ENCODE results near the gene SLC46A2.

The SLC46A2 gene

GRCh38 chr9:112872019-112872418, 18.7 kb downstream of the SLC46A2 start:
- Histone ChIP-seq H3K4me1 (ENCODE audit: insufficient read depth, low read length) (no peaks in the 10 kb centered on the region), H3K9ac (ENCODE audit: low read depth, low read length) (no peak overlapping the region), H3K9me3 (ENCODE audit: control insufficient read depth, insufficient read depth, low read length) (no peaks in the 10 kb centered on the region), H3K36me3 (ENCODE audit: insufficient read depth, low read length) (no peaks in the 10 kb centered on the region; the same call in 1 of the 2 replicates)

GRCh38 chr9:112870556-112870955, 20.1 kb downstream of the SLC46A2 start:
- H3K4me1 ChIP-seq (ENCODE audit: insufficient read depth, low read length): peaks cover 4% of the 10 kb centered on the region; the same call in 1 of the 2 replicates
- no peak overlapping the region for H3K9ac ChIP-seq (ENCODE audit: low read depth, low read length)

GRCh38 chr9:112869917-112870316, 20.8 kb downstream of the SLC46A2 start:
- H3K4me1 ChIP-seq (ENCODE audit: insufficient read depth, low read length): peaks cover 4% of the 10 kb centered on the region; the same call in 1 of the 2 replicates
- no peaks in the 10 kb centered on the region; the same call in 1 of the 2 replicates for H3K36me3 ChIP-seq (ENCODE audit: insufficient read depth, low read length)
- H3K9me3 ChIP-seq (ENCODE audit: control insufficient read depth, insufficient read depth, low read length): no peaks in the 10 kb centered on the region
- H3K9ac ChIP-seq (ENCODE audit: low read depth, low read length): no peak overlapping the region

More at GRCh38 chr9:112870556-112870955, 20.1 kb downstream of the SLC46A2 start:
- Histone ChIP-seq H3K9me3 (ENCODE audit: control insufficient read depth, insufficient read depth, low read length) (no peaks in the 10 kb centered on the region), H3K36me3 (ENCODE audit: insufficient read depth, low read length) (no peaks in the 10 kb centered on the region; the same call in 1 of the 2 replicates)

- Histone ChIP-seq H3K9ac (ENCODE audit: low read depth, low read length) (no peak overlapping the region), H3K36me3 (ENCODE audit: insufficient read depth, low read length) (no peaks in the 10 kb centered on the region; the same call in 1 of the 2 replicates), H3K9me3 (ENCODE audit: control insufficient read depth, insufficient read depth, low read length) (no peaks in the 10 kb centered on the region)
Observed at GRCh38 chr9:112869041-112869529, 21.6 kb downstream of the SLC46A2 start.

GRCh38 chr9:112868461-112868860, 22.2 kb downstream of the SLC46A2 start:
- Histone ChIP-seq H3K4me1 (ENCODE audit: insufficient read depth, low read length) (peaks cover 4% of the 10 kb centered on the region; the same call in 1 of the 2 replicates), H3K36me3 (ENCODE audit: insufficient read depth, low read length) (no peaks in the 10 kb centered on the region; the same call in 1 of the 2 replicates), H3K9ac (ENCODE audit: low read depth, low read length) (no peak overlapping the region), H3K9me3 (ENCODE audit: control insufficient read depth, insufficient read depth, low read length) (no peaks in the 10 kb centered on the region)

More at GRCh38 chr9:112869041-112869529, 21.6 kb downstream of the SLC46A2 start:
- H3K4me1 ChIP-seq (ENCODE audit: insufficient read depth, low read length): peaks cover 4% of the 10 kb centered on the region; the same call in 1 of the 2 replicates

- Histone ChIP-seq H3K4me1 (ENCODE audit: insufficient read depth, low read length) (peaks cover 4% of the 10 kb centered on the region; the same call in 1 of the 2 replicates), H3K9ac (ENCODE audit: low read depth, low read length) (no peak overlapping the region), H3K36me3 (ENCODE audit: insufficient read depth, low read length) (no peaks in the 10 kb centered on the region; the same call in 1 of the 2 replicates), H3K9me3 (ENCODE audit: control insufficient read depth, insufficient read depth, low read length) (no peaks in the 10 kb centered on the region)
Observed at GRCh38 chr9:112867275-112867991, 23.2 kb downstream of the SLC46A2 start.

- peaks cover 4% of the 10 kb centered on the region; the same call in 1 of the 2 replicates for H3K4me1 ChIP-seq (ENCODE audit: insufficient read depth, low read length)
Observed at GRCh38 chr9:112866662-112867274, 23.9 kb downstream of the SLC46A2 start.

GRCh38 chr9:112864982-112865381, 25.7 kb downstream of the SLC46A2 start:
- Histone ChIP-seq H3K4me1 (ENCODE audit: insufficient read depth, low read length) (peaks cover 4% of the 10 kb centered on the region; the same call in 1 of the 2 replicates), H3K9ac (ENCODE audit: low read depth, low read length) (no peak overlapping the region), H3K9me3 (ENCODE audit: control insufficient read depth, insufficient read depth, low read length) (no peaks in the 10 kb centered on the region), H3K36me3 (ENCODE audit: insufficient read depth, low read length) (no peaks in the 10 kb centered on the region; the same call in 1 of the 2 replicates)

More at GRCh38 chr9:112866662-112867274, 23.9 kb downstream of the SLC46A2 start:
- Histone ChIP-seq H3K9ac (ENCODE audit: low read depth, low read length) (no peak overlapping the region), H3K9me3 (ENCODE audit: control insufficient read depth, insufficient read depth, low read length) (no peaks in the 10 kb centered on the region), H3K36me3 (ENCODE audit: insufficient read depth, low read length) (no peaks in the 10 kb centered on the region)

- no peaks in the 10 kb centered on the region; the same call in 1 of the 2 replicates for H3K36me3 ChIP-seq (ENCODE audit: insufficient read depth, low read length)
- H3K4me1 ChIP-seq (ENCODE audit: insufficient read depth, low read length): peaks cover 4% of the 10 kb centered on the region; the same call in 1 of the 2 replicates
- H3K9ac ChIP-seq (ENCODE audit: low read depth, low read length): no peak overlapping the region
- no peaks in the 10 kb centered on the region for H3K9me3 ChIP-seq (ENCODE audit: control insufficient read depth, insufficient read depth, low read length)
Observed at GRCh38 chr9:112864403-112864802, 26.3 kb downstream of the SLC46A2 start.

- Histone ChIP-seq H3K9me3 (ENCODE audit: control insufficient read depth, insufficient read depth, low read length) (no peaks in the 10 kb centered on the region), H3K4me1 (ENCODE audit: insufficient read depth, low read length) (peaks cover 4% of the 10 kb centered on the region; the same call in 1 of the 2 replicates), H3K9ac (ENCODE audit: low read depth, low read length) (no peak overlapping the region), H3K36me3 (ENCODE audit: insufficient read depth, low read length) (no peaks in the 10 kb centered on the region; the same call in 1 of the 2 replicates)
Observed at GRCh38 chr9:112863746-112864145, 26.9 kb downstream of the SLC46A2 start.

- no peak overlapping the region for H3K9ac ChIP-seq (ENCODE audit: low read depth, low read length)
- no peaks in the 10 kb centered on the region; the same call in 1 of the 2 replicates for H3K36me3 ChIP-seq (ENCODE audit: insufficient read depth, low read length)
- H3K9me3 ChIP-seq (ENCODE audit: control insufficient read depth, insufficient read depth, low read length): no peaks in the 10 kb centered on the region
- H3K4me1 ChIP-seq (ENCODE audit: insufficient read depth, low read length): peaks cover 4% of the 10 kb centered on the region; the same call in 1 of the 2 replicates
Observed at GRCh38 chr9:112863214-112863613, 27.5 kb downstream of the SLC46A2 start.

GRCh38 chr9:112861638-112862555, 28.8 kb downstream of the SLC46A2 start:
- Histone ChIP-seq H3K4me1 (ENCODE audit: insufficient read depth, low read length) (peaks cover 4% of the 10 kb centered on the region; the same call in 1 of the 2 replicates), H3K9me3 (ENCODE audit: control insufficient read depth, insufficient read depth, low read length) (no peaks in the 10 kb centered on the region), H3K36me3 (ENCODE audit: insufficient read depth, low read length) (no peaks in the 10 kb centered on the region; the same call in 1 of the 2 replicates), H3K9ac (ENCODE audit: low read depth, low read length) (no peak overlapping the region)

GRCh38 chr9:112861155-112861554, 29.5 kb downstream of the SLC46A2 start:
- Histone ChIP-seq H3K4me1 (ENCODE audit: insufficient read depth, low read length) (peaks cover under 1% of the 10 kb centered on the region; the same call in 1 of the 2 replicates), H3K9ac (ENCODE audit: low read depth, low read length) (no peak overlapping the region), H3K36me3 (ENCODE audit: insufficient read depth, low read length) (no peaks in the 10 kb centered on the region; the same call in 1 of the 2 replicates), H3K9me3 (ENCODE audit: control insufficient read depth, insufficient read depth, low read length) (no peaks in the 10 kb centered on the region)
